HEK293T (cell line): ENCODE results near the gene PCNX2.

ENCODE experiments used
- CTCF ChIA-PET: fragments of 350-600 bp; formaldehyde crosslinking; extraction: SDS; loops from one replicate; lab custom pipeline; 2021; ENCODE audit warnings: antibody characterized with exemption, inconsistent platforms; lab: Yijun Ruan, JAX
- POLR2A ChIA-PET: fragments of 350-600 bp; formaldehyde crosslinking; extraction: SDS; loops from one replicate; lab custom pipeline; 2020; ENCODE audit warnings: antibody characterized with exemption, inconsistent platforms; lab: Yijun Ruan, JAX
- DNase-seq: peaks from one replicate; pipeline ENCODE4 v3.0.0; 2012; ENCODE audit warnings: mixed read lengths; ENCODE audit errors: extremely low spot score
- ARNT ChIP-seq: fragments of 450-650 bp; IDR thresholded peaks from 2 replicates; pipeline ENCODE4 v1.6.1; 2017; ENCODE audit warnings: mild to moderate bottlenecking
- BHLHE40 ChIP-seq: fragments of 450-650 bp; IDR thresholded peaks from 2 replicates; pipeline ENCODE4 v1.6.1; 2016; ENCODE audit warnings: mild to moderate bottlenecking, moderate library complexity, borderline replicate concordance
- CTBP1 ChIP-seq: fragments of 450-650 bp; IDR thresholded peaks from 2 replicates; pipeline ENCODE4 v1.6.1; 2016; ENCODE audit warnings: borderline replicate concordance
- ELF4 ChIP-seq: fragments of 450-650 bp; IDR thresholded peaks from 2 replicates; pipeline ENCODE4 v1.6.1; 2017; ENCODE audit warnings: antibody characterized with exemption
- FOXA1 ChIP-seq: fragments of 450-650 bp; IDR thresholded peaks from 2 replicates; pipeline ENCODE4 v1.6.1; 2016; ENCODE audit warnings: mild to moderate bottlenecking
- FOXK2 ChIP-seq: fragments of 450-650 bp; IDR thresholded peaks from 2 replicates; pipeline ENCODE4 v1.6.1; 2016; ENCODE audit warnings: mild to moderate bottlenecking
- FOXM1 ChIP-seq: fragments of 450-650 bp; IDR thresholded peaks from 2 replicates; pipeline ENCODE4 v1.6.1; 2017; ENCODE audit warnings: mild to moderate bottlenecking, borderline replicate concordance
- HDGF ChIP-seq: fragments of 450-650 bp; IDR thresholded peaks from 2 replicates; pipeline ENCODE4 v1.6.1; 2017; ENCODE audit warnings: antibody characterized with exemption, borderline replicate concordance
- L3MBTL2 ChIP-seq: fragments of 450-650 bp; conservative IDR thresholded peaks from 2 replicates; pipeline ENCODE4 v1.6.1; 2016; ENCODE audit warnings: mild to moderate bottlenecking
- LEF1 ChIP-seq: fragments of 450-650 bp; IDR thresholded peaks from 2 replicates; pipeline ENCODE4 v1.6.1; 2017; ENCODE audit warnings: mild to moderate bottlenecking, borderline replicate concordance
- NFRKB ChIP-seq: fragments of 450-650 bp; IDR thresholded peaks from 2 replicates; pipeline ENCODE4 v1.6.1; 2016; ENCODE audit warnings: mild to moderate bottlenecking, moderate library complexity
- SP1 ChIP-seq: fragments of 450-650 bp; IDR thresholded peaks from 2 replicates; pipeline ENCODE4 v1.6.1; 2017
- SUZ12 ChIP-seq: fragments of 450-650 bp; IDR thresholded peaks from 2 replicates; pipeline ENCODE4 v1.6.1; 2016; ENCODE audit warnings: mild to moderate bottlenecking
- TARDBP ChIP-seq: fragments of 450-650 bp; IDR thresholded peaks from 2 replicates; pipeline ENCODE4 v1.6.1; 2016
- ZNF384 ChIP-seq: fragments of 450-650 bp; IDR thresholded peaks from 2 replicates; pipeline ENCODE4 v1.6.1; 2016
- TF ChIP-seq, protein P1 (sequence below): fragments of 450-650 bp; IDR thresholded peaks from 2 replicates; pipeline ENCODE4 v1.6.1; 2016

The PCNX2 gene

GRCh38 chr1:233105225-233105624 is 190.3 kb downstream of the PCNX2 start:
- TF ChIP-seq FOXA1, result no peak
- no peak for TF ChIP-seq SP1
- no peak for TF ChIP-seq L3MBTL2
- TF ChIP-seq LEF1, result no peak
- no peak for TF ChIP-seq HDGF
- TF ChIP-seq ELF4, result no peak
- TF ChIP-seq, protein P1, sequence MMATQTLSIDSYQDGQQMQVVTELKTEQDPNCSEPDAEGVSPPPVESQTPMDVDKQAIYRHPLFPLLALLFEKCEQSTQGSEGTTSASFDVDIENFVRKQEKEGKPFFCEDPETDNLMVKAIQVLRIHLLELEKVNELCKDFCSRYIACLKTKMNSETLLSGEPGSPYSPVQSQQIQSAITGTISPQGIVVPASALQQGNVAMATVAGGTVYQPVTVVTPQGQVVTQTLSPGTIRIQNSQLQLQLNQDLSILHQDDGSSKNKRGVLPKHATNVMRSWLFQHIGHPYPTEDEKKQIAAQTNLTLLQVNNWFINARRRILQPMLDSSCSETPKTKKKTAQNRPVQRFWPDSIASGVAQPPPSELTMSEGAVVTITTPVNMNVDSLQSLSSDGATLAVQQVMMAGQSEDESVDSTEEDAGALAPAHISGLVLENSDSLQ, result no peak
- TF ChIP-seq BHLHE40, result no peak
- TF ChIP-seq NFRKB, result no peak
- TF ChIP-seq TARDBP, result no peak
- no peak for TF ChIP-seq CTBP1
- no peak for TF ChIP-seq SUZ12
- TF ChIP-seq ZNF384, result no peak
- TF ChIP-seq FOXK2, result no peak
- no peak for TF ChIP-seq ARNT
- no peak for TF ChIP-seq FOXM1
- POLR2A ChIA-PET, result no interaction called here
- DNase-seq, result no peak
- CTCF ChIA-PET, result no interaction called here

DNA sequence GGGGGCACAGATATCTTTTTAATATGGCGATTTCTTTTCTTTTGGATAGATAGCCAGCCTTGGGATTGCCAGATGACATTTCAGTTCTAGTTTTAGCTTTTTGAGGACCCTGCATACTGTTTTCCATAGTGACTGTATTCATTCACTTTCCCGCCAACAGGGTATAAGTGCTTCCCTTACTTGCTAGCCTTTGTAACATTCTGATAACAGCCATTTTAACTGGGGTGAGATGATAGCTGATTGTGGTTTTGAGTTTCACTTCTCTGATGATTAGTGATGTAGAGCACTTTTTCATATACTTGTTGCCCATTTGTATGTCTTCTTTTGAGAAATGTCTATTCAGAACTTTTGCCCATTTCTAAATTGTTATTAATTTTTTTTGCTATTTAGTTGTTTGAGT is 193.2 kb downstream of the PCNX2 start:
- ChIA-PET POLR2A (no interaction called here), CTCF (no interaction called here)
- DNase-seq, result no peak
- TF ChIP-seq FOXA1 (no peak), BHLHE40 (no peak), L3MBTL2 (no peak), ARNT (no peak), HDGF (no peak), LEF1 (no peak), FOXM1 (no peak), SP1 (no peak), SUZ12 (no peak), ELF4 (no peak), NFRKB (no peak), FOXK2 (no peak), ZNF384 (no peak), CTBP1 (no peak), TARDBP (no peak)
- TF ChIP-seq, protein P1, result no peak

GRCh38 chr1:233097959-233098580 is 197.5 kb downstream of the PCNX2 start:
- CTCF ChIA-PET, result no interaction called here
- DNase-seq, result no peak
- POLR2A ChIA-PET, result no interaction called here
- TF ChIP-seq BHLHE40 (no peak), LEF1 (no peak), FOXA1 (no peak), L3MBTL2 (no peak), CTBP1 (no peak), ELF4 (no peak), FOXM1 (no peak), NFRKB (no peak), FOXK2 (no peak), HDGF (no peak), ZNF384 (no peak), ARNT (no peak), TARDBP (no peak), SUZ12 (no peak), SP1 (no peak)
- TF ChIP-seq, protein P1, result no peak

DNA sequence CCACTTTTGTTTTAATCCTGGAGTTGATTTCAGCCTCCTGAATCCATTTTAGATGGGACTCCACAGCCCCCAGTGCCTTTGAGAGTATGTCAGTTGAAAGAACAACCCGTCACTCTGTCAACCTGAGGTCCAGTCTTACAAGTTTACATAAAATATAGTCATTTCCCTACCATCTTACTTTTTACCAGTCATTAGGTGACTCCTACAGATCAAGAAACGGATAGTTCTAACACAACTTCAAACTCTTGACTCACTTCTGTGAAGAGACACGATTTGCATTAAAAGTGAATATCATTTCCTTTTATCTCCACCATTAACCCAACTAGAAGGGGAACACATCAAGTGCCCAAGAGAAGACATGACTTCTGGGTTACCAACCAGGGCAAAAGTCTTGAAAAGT is 198.0 kb downstream of the PCNX2 start:
- DNase-seq, result no peak
- POLR2A ChIA-PET, result no interaction called here
- CTCF ChIA-PET, result no interaction called here
- TF ChIP-seq TARDBP (no peak), ARNT (no peak), SUZ12 (no peak), FOXM1 (no peak), SP1 (no peak), CTBP1 (no peak), ZNF384 (no peak), HDGF (no peak), FOXA1 (no peak), NFRKB (no peak), ELF4 (no peak), FOXK2 (no peak), LEF1 (no peak), BHLHE40 (no peak), L3MBTL2 (no peak)
- TF ChIP-seq, protein P1, result no peak

- CTCF ChIA-PET, result no interaction called here
- no peak for DNase-seq
- TF ChIP-seq L3MBTL2 (no peak), FOXA1 (no peak), HDGF (no peak), NFRKB (no peak), SP1 (no peak), FOXK2 (no peak)
- POLR2A ChIA-PET, result no interaction called here
These were observed 200.8 kb downstream of the PCNX2 start for GRCh38 chr1:233094691-233095090.
